Measurements from ENCODE around the gene ANKRD55. TPM values are rescaled to one million over a fixed set of nuclear protein-coding genes. Genes with fewer than 3 reads are reported as not detected.

ANKRD55 gene
- total and polyA plus RNA-seq, 2 donors (not counting 1 experiment from before 2014, with no cell fraction given): 0.07 TPM; not detected in 1

GRCh38 chr5:56054666-56055065 is 178.5 kb downstream of the ANKRD55 start:
- no peak for DNase-seq
- no peak for ATAC-seq (ENCODE audit: low read depth)
- intact Hi-C loops (cut with micrococcal nuclease): no loop called here
- CTCF ChIA-PET: no interaction called here
- Histone ChIP-seq H3K79me2 (ENCODE audit: control insufficient read depth, insufficient read depth, low read length) (no peaks in the 10 kb centered on the region), H2AFZ (ENCODE audit: insufficient read depth, low read depth, low read length, poor library complexity, severe bottlenecking) (no peak overlapping the region), H3K4me2 (replicated peaks; ENCODE audit: low read depth, low read length, poor library complexity, severe bottlenecking) (no peak overlapping the region), H3K4me3 (ENCODE audit: control extremely low read depth in 1 of 5, extremely low read depth in 1 of 5, insufficient read depth in 1 of 5, low read depth in 2 of 5, low read length in 4 of 5) (no peak overlapping the region), H3K27ac (ENCODE audit: low read length in 2 of 2) (no peak overlapping the region), H3K27me3 (replicated peaks in 1 of 4; ENCODE audit: control extremely low read depth in 1 of 4, control insufficient read depth in 3 of 4, insufficient read depth in 4 of 4, low read length in 3 of 4) (peaks cover 0 to 4% (median 0%) of the 10 kb centered on the region in 4 experiments), H3K9me3 (ENCODE audit: control extremely low read depth in 1 of 3, control insufficient read depth in 2 of 3, insufficient read depth in 1 of 3, low read length in 2 of 3) (peaks cover 0 to 4% (median 0%) of the 10 kb centered on the region in 3 donors), H4K20me1 (ENCODE audit: control insufficient read depth, insufficient read depth, low read length, poor library complexity, severe bottlenecking) (no peaks in the 10 kb centered on the region), H3K4me1 (ENCODE audit: control insufficient read depth in 2 of 2, insufficient read depth in 2 of 2, low read length in 2 of 2) (peaks cover 7 to 19% of the 10 kb centered on the region in 2 donors), H3K36me3 (replicated peaks in 1 of 2; ENCODE audit: control extremely low read depth in 1 of 2, control insufficient read depth in 1 of 2, extremely low read depth in 1 of 2, insufficient read depth in 2 of 2, low read length in 1 of 2) (no peaks in the 10 kb centered on the region), H3K9ac (ENCODE audit: low read length) (no peak overlapping the region)
- WGBS (ENCODE audit: insufficient coverage): 100% methylated on average over 1 of the region's 2 CpGs
- no peak for TF ChIP-seq CTCF (IDR thresholded peaks at IDR 0.05)
- no peak for TF ChIP-seq EZH2 (IDR thresholded peaks at IDR 0.05; ENCODE audit: borderline replicate concordance, insufficient read depth, low read depth, low read length, poor library complexity, severe bottlenecking)
- no peak overlapping the region for H3K4me3 Mint-ChIP-seq
- no peak overlapping the region for H3K27ac Mint-ChIP-seq
- peaks cover 29% of the 10 kb centered on the region for H3K27me3 Mint-ChIP-seq
- peaks cover 8% of the 10 kb centered on the region for H3K4me1 Mint-ChIP-seq
- peaks cover 4% of the 10 kb centered on the region for H3K9me3 Mint-ChIP-seq (ENCODE audit: insufficient read depth)
- POLR2A ChIA-PET: no interaction called here

GRCh38 chr5:56053363-56053762 is 179.8 kb downstream of the ANKRD55 start:
- H3K27me3 ChIP-seq (replicated peaks in 1 of 4; ENCODE audit: control extremely low read depth in 1 of 4, control insufficient read depth in 3 of 4, insufficient read depth in 4 of 4, low read length in 3 of 4): peaks cover 0 to 4% (median 0%) of the 10 kb centered on the region in 4 experiments
- no peak overlapping the region for H2AFZ ChIP-seq (ENCODE audit: insufficient read depth, low read depth, low read length, poor library complexity, severe bottlenecking)
- peaks cover 7 to 19% of the 10 kb centered on the region in 2 donors for H3K4me1 ChIP-seq (ENCODE audit: control insufficient read depth in 2 of 2, insufficient read depth in 2 of 2, low read length in 2 of 2)
- Mint-ChIP-seq H3K27me3 (peaks cover 31% of the 10 kb centered on the region), H3K9me3 (ENCODE audit: insufficient read depth) (peaks cover 4% of the 10 kb centered on the region), H3K27ac (no peak overlapping the region), H3K4me1 (peaks cover 8% of the 10 kb centered on the region), H3K4me3 (no peak overlapping the region)
- POLR2A ChIA-PET: no interaction called here
- H3K9me3 ChIP-seq (ENCODE audit: control extremely low read depth in 1 of 3, control insufficient read depth in 2 of 3, insufficient read depth in 1 of 3, low read length in 2 of 3): peaks cover 0 to 4% (median 0%) of the 10 kb centered on the region in 3 donors
- H4K20me1 ChIP-seq (ENCODE audit: control insufficient read depth, insufficient read depth, low read length, poor library complexity, severe bottlenecking): no peaks in the 10 kb centered on the region
- TF ChIP-seq EZH2 (IDR thresholded peaks at IDR 0.05; ENCODE audit: borderline replicate concordance, insufficient read depth, low read depth, low read length, poor library complexity, severe bottlenecking) (no peak), CTCF (IDR thresholded peaks at IDR 0.05) (no peak)
- no peaks in the 10 kb centered on the region for H3K36me3 ChIP-seq (replicated peaks in 1 of 2; ENCODE audit: control extremely low read depth in 1 of 2, control insufficient read depth in 1 of 2, extremely low read depth in 1 of 2, insufficient read depth in 2 of 2, low read length in 1 of 2)
- intact Hi-C loops (cut with micrococcal nuclease): no loop called here
- H3K4me2 ChIP-seq (replicated peaks; ENCODE audit: low read depth, low read length, poor library complexity, severe bottlenecking): no peak overlapping the region
- 100% methylated on average over 3 of the region's 4 CpGs for WGBS (ENCODE audit: insufficient coverage)
- no peak overlapping the region for H3K4me3 ChIP-seq (ENCODE audit: control extremely low read depth in 1 of 5, extremely low read depth in 1 of 5, insufficient read depth in 1 of 5, low read depth in 2 of 5, low read length in 4 of 5)
- CTCF ChIA-PET: no interaction called here
- DNase-seq: no peak
- H3K9ac ChIP-seq (ENCODE audit: low read length): no peak overlapping the region
- no peaks in the 10 kb centered on the region for H3K79me2 ChIP-seq (ENCODE audit: control insufficient read depth, insufficient read depth, low read length)
- H3K27ac ChIP-seq (ENCODE audit: low read length in 2 of 2): no peak overlapping the region
- no peak for ATAC-seq (ENCODE audit: low read depth)

Data from B cell (primary cell).